GM21576 (cell line): Measurements from ENCODE around the gene GIGYF2.

Experiments used
- ATAC-seq: cut with Tn5 transposase; IDR thresholded peaks from one replicate; pipeline ENCODE4 v1.9.1; 2021; ENCODE audit warnings: mild to moderate bottlenecking, moderate library complexity; ENCODE audit not compliant: unreplicated experiment

The GIGYF2 gene

DNA sequence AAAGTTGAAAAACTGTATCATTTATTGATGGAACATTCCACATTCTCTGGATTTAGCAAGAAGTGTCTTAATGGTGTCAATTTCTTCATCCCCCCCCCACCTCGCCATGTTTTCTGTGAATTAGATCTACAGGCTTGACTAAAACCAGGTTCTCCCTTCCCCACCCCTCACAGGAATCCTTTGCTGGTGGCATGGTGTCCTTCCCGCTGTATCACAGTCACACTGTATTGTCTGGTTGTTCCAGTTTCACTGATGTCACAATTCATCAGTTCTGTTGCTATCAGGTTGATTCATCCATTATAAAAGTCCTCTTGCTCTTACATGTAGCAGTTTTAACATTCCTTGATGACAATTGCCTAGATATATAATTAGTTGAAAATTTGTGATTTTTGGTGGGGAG is 166.9 kb downstream of the GIGYF2 start:
- ATAC-seq: no peak

DNA sequence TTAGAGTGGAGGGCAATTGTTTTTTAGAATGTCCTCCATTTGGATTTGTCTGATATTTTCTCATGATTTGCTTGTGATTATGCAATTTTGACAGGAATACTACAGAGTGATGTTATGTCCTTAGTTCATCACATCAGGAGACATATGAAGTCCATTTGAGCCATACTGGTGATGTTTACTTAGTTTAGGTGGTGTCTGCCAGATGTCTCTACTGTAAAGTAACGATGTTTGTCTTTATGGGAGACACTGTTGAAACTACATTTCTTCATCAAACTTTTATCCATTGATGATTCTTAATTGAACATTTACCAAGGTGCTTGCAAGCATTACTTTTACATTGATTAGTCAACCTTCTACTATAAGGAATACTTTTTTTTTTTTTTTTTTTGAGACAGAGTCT is 168.0 kb downstream of the GIGYF2 start:
- ATAC-seq: no peak

DNA sequence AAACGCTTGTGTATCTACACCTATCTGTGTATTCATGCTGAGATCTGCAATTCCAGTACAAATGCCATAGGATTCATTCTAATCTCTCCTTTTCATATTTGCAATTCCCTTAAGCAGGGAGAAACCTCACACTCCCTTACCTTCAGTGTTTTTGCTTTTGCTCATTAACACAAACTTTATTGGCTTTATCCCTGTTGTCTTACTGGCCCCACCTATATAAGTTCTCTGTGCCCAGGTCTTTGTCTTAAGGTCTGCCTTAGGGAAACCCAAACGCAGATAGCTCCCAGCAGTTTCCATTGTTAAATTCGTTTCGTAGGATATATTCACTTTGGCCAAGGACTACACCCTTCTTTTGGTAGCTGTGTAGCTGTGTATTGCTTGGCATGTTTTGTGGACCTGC is 169.0 kb downstream of the GIGYF2 start:
- no peak for ATAC-seq

DNA sequence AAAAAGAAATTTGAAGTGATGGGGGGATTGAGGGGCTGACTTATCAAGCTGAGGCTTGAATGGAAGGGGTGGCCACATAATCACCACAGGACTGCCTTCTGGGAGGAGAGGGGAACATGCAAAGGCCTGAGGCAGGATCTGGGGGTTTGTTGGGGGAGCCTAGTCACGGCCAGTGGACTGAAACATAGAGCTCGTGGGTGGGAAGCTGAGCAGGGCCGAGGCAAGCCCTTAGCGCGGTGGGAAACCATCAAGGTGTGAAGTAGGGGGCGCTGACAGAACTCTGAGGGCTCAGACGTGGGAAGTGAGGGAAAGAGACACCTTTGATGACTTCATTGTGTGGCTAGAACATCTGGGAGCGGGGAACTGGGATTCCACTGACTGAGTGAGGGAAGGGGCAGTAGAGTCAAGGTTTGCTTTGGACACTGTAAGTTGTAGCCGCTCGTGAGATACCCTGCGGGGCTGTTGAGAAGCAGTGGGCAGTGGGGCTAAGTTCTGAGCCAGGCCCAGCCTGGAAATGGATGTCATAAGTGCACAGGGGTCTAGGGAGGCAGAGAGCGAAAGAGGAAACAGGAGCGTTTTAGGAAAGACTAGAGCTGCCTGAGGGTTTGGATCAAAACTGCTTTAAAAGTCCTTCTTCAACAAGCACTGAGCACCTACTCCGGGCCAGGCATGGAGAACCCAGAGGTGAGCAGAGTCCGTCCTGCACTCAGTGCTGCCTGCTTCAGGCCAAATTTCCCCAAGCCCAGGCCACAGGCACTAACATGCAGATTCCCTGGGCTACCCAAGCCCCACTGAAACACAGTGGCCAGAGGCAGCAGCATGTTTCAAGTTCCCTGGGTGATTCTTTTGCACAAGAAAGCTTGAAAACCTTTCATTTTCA is 172.2 kb downstream of the GIGYF2 start:
- ATAC-seq: no peak

DNA sequence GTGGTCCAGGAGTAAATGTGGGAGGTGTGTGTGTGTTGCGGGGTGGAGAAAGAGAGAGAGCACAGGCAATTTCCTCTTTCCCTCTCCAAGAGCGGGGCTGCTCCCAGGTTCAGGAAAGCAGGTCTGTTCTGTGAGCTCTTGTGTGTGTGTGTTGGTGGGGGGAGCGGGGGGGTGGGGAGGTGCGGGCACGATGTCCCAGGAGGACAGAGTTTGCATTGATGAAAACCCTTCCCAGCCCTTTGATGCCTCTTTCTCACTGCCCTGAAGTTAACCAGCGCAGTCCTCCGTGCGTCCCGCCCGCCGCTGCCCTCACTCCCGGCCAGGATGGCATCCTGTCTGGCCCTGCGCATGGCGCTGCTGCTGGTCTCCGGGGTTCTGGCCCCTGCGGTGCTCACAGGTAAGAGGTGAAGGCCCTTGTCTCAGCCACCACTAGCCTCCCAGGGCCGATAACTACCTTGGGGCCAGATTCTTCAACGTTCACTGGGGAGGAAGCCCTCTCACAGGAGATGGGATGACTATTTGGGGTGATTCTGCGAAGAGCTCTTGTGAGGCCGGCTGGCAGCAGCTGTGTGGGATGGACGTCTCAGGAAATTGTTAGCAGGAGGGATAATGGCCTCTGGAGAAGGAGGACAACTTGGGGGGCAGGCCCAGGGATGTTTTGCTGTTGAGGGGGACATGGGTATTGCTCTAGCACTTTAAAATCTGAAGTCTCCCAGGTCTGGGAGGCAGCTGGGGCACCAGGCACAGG is 173.1 kb downstream of the GIGYF2 start, which contains the start of gene SNORC:
Gene SNORC (plus strand): TSS at position 247 of the 748 bp plus-strand sequence. CDS start 78 bp downstream, at position 325.
- ATAC-seq: no peak

DNA sequence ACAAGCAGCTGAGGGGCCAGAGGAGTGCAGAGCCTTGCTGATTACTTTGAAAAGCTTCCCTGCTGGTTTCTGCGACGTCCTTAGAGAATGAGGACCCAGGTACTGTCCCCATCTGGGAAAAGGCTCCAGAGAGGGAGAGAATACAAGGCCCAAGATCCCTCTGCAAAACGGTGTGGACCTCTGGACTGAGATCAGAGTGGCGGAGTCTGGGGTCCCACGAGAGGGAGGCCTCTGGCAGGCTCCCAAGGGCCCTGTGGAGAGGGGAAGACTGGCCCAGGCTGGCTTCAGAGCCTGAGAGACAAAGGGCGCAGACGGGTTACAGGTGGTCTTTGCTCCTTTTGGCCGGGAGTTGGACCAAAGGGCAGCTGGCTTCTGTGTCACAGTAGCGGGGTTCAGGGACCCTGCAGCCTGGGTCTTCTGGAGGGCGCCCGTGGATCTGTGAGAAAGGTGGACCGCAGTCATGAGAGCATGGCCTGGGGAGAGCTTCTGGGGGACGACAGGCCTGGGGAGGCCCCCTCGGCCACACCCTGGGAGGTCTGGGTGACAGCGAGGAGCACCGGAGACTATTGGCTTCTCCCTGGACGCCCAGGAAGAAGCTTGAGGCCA is 173.7 kb downstream of the GIGYF2 start:
- ATAC-seq: no peak

DNA sequence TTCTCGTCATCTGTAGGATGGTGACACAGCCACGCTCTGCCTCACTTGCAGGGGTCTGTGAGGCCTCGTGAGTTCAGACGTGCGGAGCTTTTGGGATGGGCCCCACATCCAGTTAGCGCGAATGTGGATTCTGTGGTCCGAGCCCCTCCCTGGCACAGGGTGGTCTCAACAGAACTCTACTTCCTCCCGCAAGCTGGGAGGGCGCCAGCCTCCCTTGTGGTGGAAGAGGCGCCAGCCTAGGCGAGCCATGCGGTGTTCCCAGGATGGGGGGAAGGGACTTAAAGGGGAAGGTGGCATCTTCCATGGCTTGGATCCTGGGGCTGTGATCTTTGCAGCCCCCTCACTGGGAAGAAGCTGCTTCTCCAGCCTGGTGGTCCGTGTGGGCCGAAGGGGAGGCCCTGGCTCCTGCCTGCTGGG is 174.3 kb downstream of the GIGYF2 start:
- ATAC-seq: no peak

DNA sequence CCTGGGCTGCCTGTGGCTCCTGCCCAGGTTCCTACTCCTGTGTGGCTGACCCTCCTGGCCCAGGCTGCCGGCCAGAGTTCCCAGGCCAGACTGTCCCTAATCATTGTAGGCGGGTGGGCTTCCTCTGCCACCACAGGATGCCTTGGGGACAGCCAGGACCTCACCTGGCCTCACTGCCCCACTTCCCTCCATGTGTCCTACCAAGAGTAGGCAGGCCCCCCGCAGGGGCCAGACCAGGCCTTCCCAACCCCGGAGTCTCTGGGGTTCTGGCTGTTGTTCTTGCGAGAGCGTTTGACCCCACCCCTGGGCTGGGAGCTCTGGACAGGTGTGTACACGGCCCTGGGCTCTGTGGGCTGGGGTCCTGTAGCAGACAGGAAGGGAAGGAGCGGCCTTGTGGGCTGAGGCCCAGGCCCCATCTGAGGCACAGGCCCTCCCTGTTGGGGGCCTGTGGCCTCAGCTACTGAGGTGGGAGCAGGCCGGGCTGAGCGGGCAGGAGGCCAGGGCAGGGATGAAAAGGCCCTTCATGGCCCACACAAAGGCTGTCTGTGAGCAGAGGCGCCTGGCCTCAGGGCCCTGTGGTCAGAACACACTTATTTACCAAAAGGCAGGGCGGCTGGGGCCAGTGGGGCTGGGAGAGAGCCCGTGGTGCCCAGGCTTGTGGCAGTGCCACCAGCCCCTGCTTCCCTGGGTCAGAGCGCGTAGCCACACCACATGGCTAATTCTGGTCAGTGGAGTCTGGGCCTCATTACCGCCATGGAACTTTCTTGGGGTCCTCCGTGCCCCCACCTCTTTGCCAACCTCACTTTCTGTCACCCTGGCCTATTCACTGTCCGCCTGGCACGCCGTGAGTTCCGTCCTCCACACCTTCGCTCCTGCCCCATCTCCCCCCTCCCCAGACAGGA is 175.0 kb downstream of the GIGYF2 start:
- no peak for ATAC-seq

DNA sequence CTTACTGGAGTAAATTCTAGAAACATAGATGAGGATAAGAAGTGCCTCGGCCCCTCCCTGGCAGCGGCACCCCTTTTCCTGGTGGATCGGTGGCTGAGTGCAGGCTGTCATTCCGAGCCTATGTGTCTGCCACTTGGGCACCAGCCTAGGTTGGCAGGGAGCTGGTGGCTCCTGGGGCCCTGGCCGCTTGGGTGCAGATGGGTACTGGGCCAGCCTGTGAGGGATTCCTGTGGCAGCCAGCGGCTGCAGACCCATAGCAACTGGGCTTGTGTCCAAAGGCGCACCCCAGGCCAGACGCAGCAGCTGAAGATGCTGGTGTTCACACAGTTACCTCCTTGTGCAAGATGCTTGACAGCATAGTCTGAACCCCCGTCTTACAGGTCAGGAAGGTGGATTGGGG is 175.7 kb downstream of the GIGYF2 start:
- no peak for ATAC-seq

DNA sequence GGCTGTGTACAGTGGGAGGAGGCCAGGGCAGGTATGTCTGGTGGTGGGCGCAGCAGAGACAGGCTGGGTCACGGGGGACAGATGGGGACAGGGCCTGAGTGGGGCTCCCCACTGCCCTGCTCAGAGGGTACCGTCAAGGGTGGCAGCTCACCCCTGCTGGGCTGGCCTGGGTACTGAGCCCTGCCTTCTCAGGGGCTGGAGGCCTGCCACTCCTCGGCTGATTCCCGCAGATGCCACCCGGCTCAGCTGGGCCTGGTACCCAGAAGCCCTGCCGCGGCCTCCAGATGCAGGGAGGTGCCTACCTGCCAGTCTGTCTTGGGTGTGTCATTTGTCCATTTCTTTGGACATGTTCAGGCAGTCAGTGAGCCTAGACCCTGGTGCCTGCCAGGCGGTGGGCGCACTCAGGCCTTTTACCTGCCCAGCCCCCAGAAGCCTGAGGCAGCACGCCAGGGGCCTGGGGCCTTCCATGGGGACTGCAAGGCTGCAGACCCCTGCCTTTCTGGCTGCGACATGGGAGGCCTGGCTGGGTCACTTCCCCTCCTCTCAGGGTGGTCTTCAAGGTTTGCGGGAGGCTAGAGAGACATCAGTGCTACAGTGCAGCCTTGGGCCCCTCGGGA is 176.3 kb downstream of the GIGYF2 start:
- ATAC-seq: no peak

DNA sequence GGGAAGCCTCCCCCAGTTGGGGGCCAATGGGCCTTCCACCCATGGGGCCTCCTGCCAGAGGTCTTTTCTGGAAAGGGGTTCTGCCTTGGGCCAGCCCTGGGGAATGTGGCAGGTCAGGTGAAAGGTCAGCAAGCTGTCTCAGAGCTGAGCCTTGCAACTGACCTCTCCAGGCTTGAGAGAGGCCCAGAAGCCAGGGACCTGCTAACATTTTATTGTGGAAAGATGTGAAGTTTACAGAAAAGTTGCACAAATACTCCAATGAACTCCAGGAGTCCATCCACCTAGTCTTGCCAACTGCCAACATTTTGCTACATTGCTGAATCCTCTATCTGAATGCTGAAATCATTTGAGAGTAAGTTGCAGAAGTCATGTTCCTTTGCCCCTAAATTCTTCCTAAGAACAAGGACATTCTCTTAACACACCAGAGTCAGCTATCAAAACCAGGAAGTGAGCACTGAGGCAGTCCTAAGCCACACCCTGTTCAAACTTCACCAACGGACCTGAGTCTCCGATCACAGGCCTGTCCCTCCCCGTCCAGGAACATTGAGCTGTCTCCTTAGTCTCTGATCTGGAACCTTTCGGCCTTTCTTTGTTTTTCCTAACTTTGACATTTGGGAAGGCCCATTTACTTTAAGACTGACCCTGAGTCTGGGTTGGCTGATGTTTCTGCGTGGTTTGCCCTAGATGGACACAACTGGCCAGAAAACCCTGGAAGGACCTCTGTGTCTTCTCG is 176.9 kb downstream of the GIGYF2 start:
- ATAC-seq: no peak

DNA sequence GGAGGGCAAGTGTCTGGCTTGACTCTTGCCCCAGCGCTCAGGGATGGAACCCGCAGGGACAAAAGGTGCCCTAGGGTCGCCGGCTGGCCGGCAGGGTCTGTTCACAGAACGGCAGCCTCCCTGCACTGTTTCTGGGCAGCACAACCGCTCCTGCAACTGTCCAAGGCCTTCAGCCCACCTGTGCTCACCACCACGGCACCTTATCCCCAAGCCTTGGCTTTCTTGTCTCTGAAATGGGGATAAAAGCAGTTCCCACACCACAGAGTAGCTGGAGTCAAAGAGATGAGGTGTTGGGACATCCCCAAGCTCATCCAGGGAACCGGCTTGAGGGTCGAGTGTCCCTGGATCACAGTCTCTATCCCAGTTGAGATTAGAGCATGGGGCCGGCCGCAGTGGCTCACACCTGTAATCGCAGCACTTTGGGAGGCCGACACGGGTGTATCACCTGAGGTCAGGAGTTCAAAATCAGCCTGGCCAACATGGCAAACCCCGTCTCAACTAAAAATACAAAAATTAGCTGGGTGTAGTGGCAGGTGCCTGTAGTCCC is 177.6 kb downstream of the GIGYF2 start:
- ATAC-seq: no peak

DNA sequence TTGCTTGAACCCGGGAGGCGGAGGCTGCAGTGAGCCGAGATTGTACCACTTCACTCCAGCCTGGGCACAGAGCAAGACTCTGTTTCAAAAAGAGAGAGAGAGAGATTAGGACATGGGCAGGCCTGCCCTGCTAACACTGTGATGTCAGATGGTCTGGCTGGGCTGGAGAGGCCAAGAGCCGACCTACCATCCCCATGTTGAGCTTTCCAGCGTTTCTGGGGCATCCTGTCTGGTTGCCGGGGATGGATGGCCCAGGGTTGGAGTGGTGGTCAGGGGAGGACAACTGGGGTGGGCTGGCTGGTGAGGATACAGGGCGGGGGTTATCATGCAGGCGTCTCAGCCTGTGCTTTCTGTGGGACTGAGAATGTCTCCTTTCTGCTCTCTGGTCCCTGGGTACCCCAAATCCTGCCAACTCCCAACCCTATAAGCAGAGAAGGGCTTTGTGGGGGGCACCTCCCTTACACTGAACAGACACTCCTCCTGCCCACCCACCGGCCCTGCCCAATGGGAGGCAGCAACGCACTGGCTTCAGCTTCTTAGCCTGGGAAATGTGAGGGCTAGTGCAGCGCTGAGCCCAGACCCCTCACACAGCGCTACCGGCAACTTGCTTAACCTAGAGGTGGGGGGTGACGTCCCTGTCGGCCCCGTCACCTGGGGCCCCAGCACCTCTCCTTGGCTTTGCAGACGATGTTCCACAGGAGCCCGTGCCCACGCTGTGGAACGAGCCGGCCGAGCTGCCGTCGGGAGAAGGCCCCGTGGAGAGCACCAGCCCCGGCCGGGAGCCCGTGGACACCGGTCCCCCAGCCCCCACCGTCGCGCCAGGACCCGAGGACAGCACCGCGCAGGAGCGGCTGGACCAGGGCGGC is 178.4 kb downstream of the GIGYF2 start:
- ATAC-seq: no peak

DNA sequence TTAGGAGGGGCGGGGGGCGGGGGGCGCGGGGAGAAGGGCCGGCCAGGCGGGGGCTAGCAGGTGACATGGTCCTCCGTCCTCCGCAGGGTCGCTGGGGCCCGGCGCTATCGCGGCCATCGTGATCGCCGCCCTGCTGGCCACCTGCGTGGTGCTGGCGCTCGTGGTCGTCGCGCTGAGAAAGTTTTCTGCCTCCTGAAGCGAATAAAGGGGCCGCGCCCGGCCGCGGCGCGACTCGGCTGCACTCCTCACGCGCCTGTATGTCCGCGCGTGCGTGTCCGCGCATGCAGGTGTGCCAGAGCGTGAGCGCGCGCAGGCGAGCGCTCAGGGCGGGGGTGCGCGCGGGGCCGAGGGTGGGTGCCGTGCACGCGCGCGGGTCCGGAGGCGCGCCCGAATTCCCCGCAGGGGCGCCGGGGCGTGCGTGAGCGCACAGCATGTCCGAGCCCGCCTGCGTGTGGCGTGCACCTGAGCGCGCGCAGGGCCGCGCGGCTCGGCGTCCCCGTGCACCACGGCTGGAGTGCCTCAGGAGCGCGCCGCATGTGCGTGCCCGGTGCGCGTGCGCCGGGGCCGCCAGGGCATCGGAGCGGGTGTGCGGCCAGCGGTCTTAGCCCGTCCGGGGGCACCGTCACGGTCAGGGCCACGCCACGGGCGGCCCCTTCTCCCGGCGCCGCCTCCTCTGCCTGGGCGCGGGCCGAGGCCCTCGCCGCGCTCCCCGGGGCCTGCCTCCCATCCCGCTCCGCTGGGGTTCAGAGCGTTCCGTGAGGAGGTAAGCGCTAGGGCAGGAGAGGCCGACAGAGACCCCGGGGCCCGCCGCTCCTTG is 179.2 kb downstream of the GIGYF2 start:
- ATAC-seq: no peak

DNA sequence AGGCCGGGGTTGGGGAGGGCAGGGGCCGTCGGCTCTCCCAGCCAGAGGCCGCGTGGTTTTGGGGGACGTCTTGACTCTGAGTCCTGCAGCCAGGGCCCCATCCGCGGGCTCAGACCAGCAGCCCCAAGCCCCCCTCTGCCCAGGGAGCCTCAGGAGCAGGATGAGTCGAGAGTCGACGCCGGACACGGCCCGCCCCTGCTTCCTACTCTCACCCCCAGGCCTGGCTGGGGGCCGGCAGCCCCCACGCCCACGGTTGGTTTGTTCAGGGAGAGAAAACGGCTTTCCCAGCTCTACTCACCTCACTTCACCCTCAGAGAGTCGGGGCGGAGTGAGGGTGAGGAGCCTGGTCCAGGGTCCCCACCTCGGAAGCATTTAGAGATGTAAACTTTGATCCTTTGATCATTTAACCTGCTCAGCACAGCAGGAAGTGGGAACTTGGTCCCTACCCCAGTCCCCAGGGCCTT is 179.9 kb downstream of the GIGYF2 start:
- ATAC-seq: no peak

DNA sequence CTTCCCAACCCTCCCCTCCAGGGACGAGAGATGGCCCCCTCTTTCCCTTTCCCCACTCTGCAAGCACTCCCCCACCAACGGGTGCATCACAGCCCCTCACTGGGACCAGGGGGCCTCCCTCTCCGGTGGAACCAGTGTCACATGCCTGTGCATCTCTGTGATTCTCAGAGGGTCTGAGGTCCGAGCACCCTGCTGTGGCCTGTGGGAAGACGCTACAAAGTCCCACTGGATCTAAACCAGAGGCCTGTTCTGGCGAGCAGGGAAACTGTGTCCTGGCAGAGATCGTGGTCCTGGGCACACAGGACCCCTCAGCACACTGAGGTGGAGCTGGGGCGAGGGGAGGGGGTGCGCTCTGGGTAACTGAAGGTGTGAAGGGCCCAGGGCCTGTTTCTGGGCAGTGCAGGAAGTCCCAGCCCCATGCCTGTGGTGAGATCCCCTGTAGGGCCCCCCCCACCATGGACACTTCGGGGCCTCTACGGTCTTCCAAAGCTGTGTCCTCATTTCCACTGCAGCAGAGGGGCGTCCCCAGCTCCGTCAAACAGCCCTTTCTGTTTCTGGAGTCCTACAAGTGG is 180.9 kb downstream of the GIGYF2 start:
- ATAC-seq: no peak
